A549 (cell line): ENCODE measurements around the gene EPHB1.
"Not testable (repeated sequence)": the region's sequence is repeated elsewhere in the genome, so short reads cannot be mapped to it uniquely, and the experiment has no call there.

ENCODE experiments used
- BHLHE40 ChIP-seq: IDR thresholded peaks from 2 replicates; pipeline ENCODE4 v1.6.1; 2012; ENCODE audit warnings: low read depth, low read length, inconsistent platforms
- CBX2 ChIP-seq: fragments of 200-600 bp; sonication (generic); IDR thresholded peaks from 2 replicates; pipeline ENCODE4 v1.6.1; 2016; ENCODE audit warnings: low read depth, mild to moderate bottlenecking, borderline replicate concordance
- CEBPB ChIP-seq, 2 experiments: fragments of >200 bp in 1 of 2; sonication (Bioruptor Twin) in 1 of 2; formaldehyde crosslinking in 1 of 2; IDR thresholded peaks; 2 replicates each; pipeline ENCODE4 v1.6.1; 2012 to 2016
- CHD4 ChIP-seq: fragments of 200-600 bp; sonication (generic); IDR thresholded peaks from 2 replicates; pipeline ENCODE4 v1.6.1; 2016; ENCODE audit warnings: antibody characterized with exemption, mild to moderate bottlenecking, borderline replicate concordance
- CTCF ChIP-seq: fragments of >200 bp; sonication (Bioruptor Twin); formaldehyde crosslinking; IDR thresholded peaks from 3 replicates; pipeline ENCODE4 v1.5.1; 2016
- EHMT2 ChIP-seq: fragments of 200-600 bp; sonication (generic); IDR thresholded peaks from 2 replicates; pipeline ENCODE4 v1.6.1; 2016; ENCODE audit warnings: antibody characterized with exemption, low read depth, mild to moderate bottlenecking, moderate library complexity
- EP300 ChIP-seq, 2 experiments: fragments of >200 bp; sonication (Bioruptor Twin); formaldehyde crosslinking; IDR thresholded peaks; 2 replicates in 1 of 2; 3 replicates in 1 of 2; pipeline ENCODE4 v1.6.1; 2016 to 2017
- JUN ChIP-seq, 2 experiments: fragments of >200 bp; sonication (Bioruptor Twin); formaldehyde crosslinking; IDR thresholded peaks; 2 replicates in 1 of 2; 3 replicates in 1 of 2; pipeline ENCODE4 v1.6.1; 2016 to 2017
- JUNB ChIP-seq: fragments of >200 bp; sonication (Bioruptor Twin); formaldehyde crosslinking; IDR thresholded peaks from 2 replicates; pipeline ENCODE4 v1.6.1; 2016
- KDM1A ChIP-seq: fragments of 200-600 bp; sonication (generic); IDR thresholded peaks from 2 replicates; pipeline ENCODE4 v1.6.1; 2016; ENCODE audit warnings: low read depth, mild to moderate bottlenecking
- KDM5A ChIP-seq: fragments of 200-600 bp; sonication (generic); IDR thresholded peaks from 2 replicates; pipeline ENCODE4 v1.6.1; 2016; ENCODE audit warnings: antibody characterized with exemption, mild to moderate bottlenecking
- MAFK ChIP-seq: fragments of 450-650 bp; IDR thresholded peaks from 2 replicates; pipeline ENCODE4 v1.6.1; 2014; ENCODE audit not compliant: partially characterized antibody
- MAX ChIP-seq: IDR thresholded peaks from 2 replicates; pipeline ENCODE4 v1.6.1; 2012
- RAD21 ChIP-seq, 2 experiments: fragments of >200 bp in 1 of 2; sonication (Bioruptor Twin) in 1 of 2; formaldehyde crosslinking in 1 of 2; IDR thresholded peaks in 1 of 2; conservative IDR thresholded peaks in 1 of 2; 2 replicates in 1 of 2; 3 replicates in 1 of 2; pipeline ENCODE4 v1.6.1; 2012 to 2018; ENCODE audit warnings: inconsistent platforms in 1 of 2

- TF ChIP-seq EP300 (IDR thresholded peaks at IDR 0.05); CBX2; EHMT2; BHLHE40; CTCF; KDM5A; MAX; CEBPB (IDR thresholded peaks at IDR 0.05); JUN (IDR thresholded peaks at IDR 0.05); KDM1A; MAFK; RAD21 (conservative IDR thresholded peaks at IDR 0.05 in 1 of 2, IDR thresholded peaks at IDR 0.05 in 1 of 2); CHD4; JUNB: not testable (repeated sequence)
Measured at GRCh38 chr3:135030768-135031615, 235.9 kb downstream of the EPHB1 start.
